K562 (cell line): ENCODE measurements around the gene FNDC11. TPM values are rescaled to one million over a fixed set of nuclear protein-coding genes. Genes with fewer than 3 reads are reported as not detected.
"Not testable (repeated sequence)": the region's sequence is repeated elsewhere in the genome, so short reads cannot be mapped to it uniquely, and the experiment has no call there.

Experiments
- ATAC-seq: fragments of 200-7000 bp; cut with Tn5 transposase; 3 replicates; pipeline ENCODE4 v1.9.1; 2020; ENCODE audit warnings: moderate library complexity
- BruUV-seq: library from RNA; stranded (reverse); fragments of 400-500 nt; replicated peaks from 2 replicates; lab custom pipeline; 2021; lab: Mats Ljungman, UMichigan
- CTCF ChIA-PET: fragments of 300-600 bp; formaldehyde crosslinking; extraction: SDS; loops from one replicate; lab custom pipeline; 2021; ENCODE audit warnings: low intra/inter-chr PET ratio; lab: Yijun Ruan, JAX
- POLR2A ChIA-PET: fragments of 300-600, 350-650 bp; sonication (Branson Sonifier 250); formaldehyde crosslinking; extraction: SDS; loops from one replicate; lab custom pipeline; 2021; ENCODE audit warnings: antibody characterized with exemption, inconsistent platforms; lab: Yijun Ruan, JAX
- DNase-seq, 4 experiments: peaks; one replicate each; pipeline versions ENCODE4 v3.0.0 to v3.0.0-alpha.2; 2011 to 2018; ENCODE audit warnings: low spot score in 3 of 4, mixed read lengths in 3 of 4; ENCODE audit errors: extremely low read depth in 1 of 4
- FAIRE-seq: peaks from 2 replicates; lab custom pipeline; 2011; peaks lifted over from hg19 to GRCh38; lab: Jason Lieb, UNC
- H2AFZ ChIP-seq: 2 replicates; pipeline ENCODE4 v1.6.0; 2011; ENCODE audit warnings: low read depth, low read length, control low read depth, inconsistent platforms
- H3K27ac ChIP-seq: fragments of 200-600 bp; 3 replicates; pipeline ENCODE4 v1.8.0; 2011; ENCODE audit warnings: low read depth, mild to moderate bottlenecking, control low read depth, inconsistent platforms, low read length, moderate library complexity, mixed read lengths; ENCODE audit errors: extremely low read depth
- H3K27me3 ChIP-seq, 2 experiments: fragments of 300-600 bp in 1 of 2; 2 replicates in 1 of 2; 3 replicates in 1 of 2; pipeline versions ENCODE4 v1.6.0 to v1.8.0; 2011; ENCODE audit warnings: inconsistent platforms in 2 of 2, low read length in 2 of 2, mild to moderate bottlenecking in 1 of 2, mixed read lengths in 1 of 2, moderate library complexity in 1 of 2; ENCODE audit not compliant: control insufficient read depth in 2 of 2, insufficient read depth in 2 of 2
- H3K36me3 ChIP-seq: fragments of 300-600 bp; 3 replicates; pipeline ENCODE4 v1.8.0; 2011; ENCODE audit warnings: mild to moderate bottlenecking, low read length, inconsistent platforms; ENCODE audit not compliant: control insufficient read depth, insufficient read depth
- H3K4me1 ChIP-seq, 2 experiments: fragments of 200-600 bp in 1 of 2; replicated peaks in 1 of 2; 2 replicates in 1 of 2; 3 replicates in 1 of 2; pipeline versions ENCODE4 v1.5.1 to v1.8.0; 2011; ENCODE audit warnings: inconsistent platforms in 2 of 2, low read length in 2 of 2, mild to moderate bottlenecking in 1 of 2, mixed read lengths in 1 of 2, moderate library complexity in 1 of 2; ENCODE audit not compliant: control insufficient read depth in 2 of 2, insufficient read depth in 2 of 2
- H3K4me2 ChIP-seq: 2 replicates; pipeline ENCODE4 v1.6.1; 2011; ENCODE audit warnings: low read length, control low read depth, inconsistent platforms, mixed read lengths; ENCODE audit not compliant: insufficient read depth
- H3K4me3 ChIP-seq: fragments of 200-600 bp; sonication (generic), shearing (Covaris generic); 2 replicates; pipeline ENCODE4 v1.5.1; 2016; ENCODE audit warnings: control low read depth, inconsistent platforms
- H3K79me2 ChIP-seq: fragments of 200-600 bp; 3 replicates; pipeline ENCODE4 v1.8.0; 2011; ENCODE audit warnings: low read length, inconsistent platforms; ENCODE audit not compliant: control insufficient read depth, insufficient read depth
- H3K9ac ChIP-seq, 2 experiments: 2 replicates each; pipeline versions ENCODE4 v1.6.0 to v1.6.1; 2011; ENCODE audit warnings: low read depth in 2 of 2, low read length in 2 of 2, control low read depth in 1 of 2, inconsistent platforms in 1 of 2, mild to moderate bottlenecking in 1 of 2, mixed read lengths in 1 of 2; ENCODE audit not compliant: insufficient read depth in 1 of 2
- H3K9me1 ChIP-seq: one replicate; pipeline ENCODE4 v1.6.0; 2011; ENCODE audit warnings: inconsistent platforms, mild to moderate bottlenecking, low read length, moderate library complexity; ENCODE audit not compliant: control insufficient read depth, insufficient read depth
- H3K9me3 ChIP-seq: replicated peaks from 2 replicates; pipeline ENCODE4 v1.5.1; 2011; ENCODE audit warnings: low read depth, low read length, inconsistent platforms; ENCODE audit not compliant: control insufficient read depth, insufficient read depth
- H4K20me1 ChIP-seq: replicated peaks from 2 replicates; pipeline ENCODE4 v1.6.1; 2011; ENCODE audit warnings: low read length, inconsistent platforms, mixed read lengths; ENCODE audit not compliant: control insufficient read depth, insufficient read depth
- NR2C1 ChIP-seq, 2 experiments: fragments of 450-650 bp; IDR thresholded peaks; 2 replicates each; pipeline ENCODE4 v1.6.1; 2017; ENCODE audit warnings: mild to moderate bottlenecking in 2 of 2, antibody characterized with exemption in 1 of 2, inconsistent platforms in 1 of 2, missing compliant biosample characterization in 1 of 2, missing genetic modification characterization in 1 of 2
- NR2C2 ChIP-seq, 2 experiments: fragments of 200-800 bp in 1 of 2; sonication (Bioruptor generic) in 1 of 2; sonication (generic) in 1 of 2; formaldehyde crosslinking in 1 of 2; IDR thresholded peaks; 2 replicates each; pipeline versions ENCODE4 v1.6.1 to v1.8.0; 2016 to 2022; ENCODE audit warnings: mild to moderate bottlenecking in 1 of 2, missing compliant biosample characterization in 1 of 2, missing genetic modification characterization in 1 of 2, missing genetic modification reagents in 1 of 2
- SP1 ChIP-seq: sonication (generic); formaldehyde crosslinking; IDR thresholded peaks from 2 replicates; pipeline ENCODE4 v1.8.1; 2022; ENCODE audit warnings: mild to moderate bottlenecking, missing genetic modification reagents
- TFAP4 ChIP-seq: sonication (generic); formaldehyde crosslinking; IDR thresholded peaks from 2 replicates; pipeline ENCODE4 v1.8.0; 2022; ENCODE audit warnings: missing genetic modification reagents, mild to moderate bottlenecking, moderate library complexity, borderline replicate concordance
- USF1 ChIP-seq: sonication (generic); formaldehyde crosslinking; IDR thresholded peaks from 2 replicates; pipeline ENCODE4 v1.9.0; 2022; ENCODE audit warnings: mild to moderate bottlenecking, missing genetic modification reagents
- ZBTB33 ChIP-seq: sonication (generic); formaldehyde crosslinking; IDR thresholded peaks from 2 replicates; pipeline ENCODE4 v1.8.1; 2023; ENCODE audit warnings: mild to moderate bottlenecking, missing genetic modification reagents
- ZNF263 ChIP-seq: sonication (generic); formaldehyde crosslinking; IDR thresholded peaks from 2 replicates; pipeline ENCODE4 v1.8.0; 2022; ENCODE audit warnings: mild to moderate bottlenecking, missing genetic modification reagents, borderline replicate concordance
- WGBS: fragments of 100-300 bp; shearing (Covaris generic); methylation state at CpG from one replicate; pipeline ENCODE4 v1.1.6; 2016; ENCODE audit warnings: low coverage, mixed read lengths; ENCODE audit not compliant: insufficient coverage; ENCODE audit errors: missing lambda C conversion rate; 5-methylcytosine and 5-hydroxymethylcytosine counted together
- in situ Hi-C: fragments of 300-500 bp; cut with MboI; formaldehyde crosslinking; loops from 4 replicates; pipeline ENCODE4 v1.15.0; 2018; ENCODE audit warnings: inconsistent platforms, mixed read lengths
- intact Hi-C: fragments of 100-400 bp; cut with micrococcal nuclease; formaldehyde crosslinking; loops from 2 replicates; pipeline ENCODE4 v1.14.2; 2022
- polyA plus RNA-seq, 8 experiments: library from polyadenylated mRNA; depleted of rRNA in 4 of 8; stranded (reverse) in 5 of 8; unstranded in 3 of 8; fragments of >200 nt; fragmentation: Nextera tagmentation in 2 of 8; fragmentation: Illumina TruSeq in 1 of 8; extraction: Ambion mirVana in 2 of 8; extraction: Trizol in 1 of 8; gene quantifications; 2 replicates each; pipeline versions ENCODE4 v1.2.1 to v1.2.3, GENCODE V29; 2011 to 2014; ENCODE audit warnings: inconsistent platforms in 1 of 8, missing spikeins in 1 of 8
- total RNA-seq, 7 experiments: library from RNA; depleted of rRNA in 6 of 7; stranded (reverse); fragments of >200 nt in 6 of 7; fragmentation: Illumina TruSeq in 2 of 7; extraction: Trizol in 2 of 7; gene quantifications; 2 replicates each; pipeline versions ENCODE4 v1.2.1 to v1.2.3, GENCODE V29; 2011 to 2021; ENCODE audit warnings: low replicate concordance in 1 of 7

FNDC11 gene
- total and polyA plus RNA-seq, 9 of the 15 experiments (the other 6 are each of a cell fraction or from before 2014, with no cell fraction given), result 0.08 to 2.3 (median 0.64) TPM; not detected in 2

- CTCF ChIA-PET; H3K9me1 ChIP-seq; TF ChIP-seq NR2C1 (tag; IDR thresholded peaks at IDR 0.05); NR2C2 (CRISPR knock-in tag; IDR thresholded peaks at IDR 0.05): not testable (repeated sequence)
- H3K9ac ChIP-seq, result peak overlapping the region in 1 of 2 experiments; percentile 64; a peak in 1 of 4 replicates
- TF ChIP-seq NR2C1 (IDR thresholded peaks at IDR 0.05) (0 out of 2 replicates have a peak, but pooled peaks have one; percentile 3), ZBTB33 (CRISPR knock-in tag) (0 out of 2 replicates have a peak, but pooled peaks have one; percentile 17), TFAP4 (peak; percentile 65; the same call in 1 of the 2 replicates), ZNF263 (peak; percentile 72), SP1 (CRISPR knock-in tag) (peak; percentile 4; the same call in 1 of the 2 replicates), USF1 (CRISPR knock-in tag) (peak; percentile 86), NR2C2 (tag; IDR thresholded peaks at IDR 0.05) (peak; percentile 78)
- TF ChIP-seq, all 486 proteins: peak for 7; not testable (repeated sequence) for 479
- H3K9me3 ChIP-seq, H3K27ac ChIP-seq, POLR2A ChIA-PET, BruUV-seq, H3K36me3 ChIP-seq, H2AFZ ChIP-seq, H4K20me1 ChIP-seq, in situ Hi-C loops, H3K4me3 ChIP-seq, H3K4me2 ChIP-seq, H3K79me2 ChIP-seq: not testable (repeated sequence)
- FAIRE-seq (peak; percentile 88), DNase-seq (peak in 2 of 4 experiments; percentile 54 to 63), ATAC-seq (peak; percentile 79)
- 74% methylated on average over 11 of the region's 31 CpGs for WGBS
- intact Hi-C loops, result loop anchor here (10.0 kb wide), 1 partner anchor 305 kb away; the partner anchor contains the start of genes ABHD16B and TPD52L2
- peaks cover 0 to 84% of the 10 kb centered on the region in 2 experiments; a peak in 2 of 5 replicates for H3K4me1 ChIP-seq
- H3K27me3 ChIP-seq, result peaks cover 0 to 11% of the 10 kb centered on the region in 2 experiments; a peak in 2 of 5 replicates
Observed at GRCh38 chr20:63559485-63560332, 5.8 kb downstream of the FNDC11 start.
